ENCODE results near the gene ZNF253.

DNA sequence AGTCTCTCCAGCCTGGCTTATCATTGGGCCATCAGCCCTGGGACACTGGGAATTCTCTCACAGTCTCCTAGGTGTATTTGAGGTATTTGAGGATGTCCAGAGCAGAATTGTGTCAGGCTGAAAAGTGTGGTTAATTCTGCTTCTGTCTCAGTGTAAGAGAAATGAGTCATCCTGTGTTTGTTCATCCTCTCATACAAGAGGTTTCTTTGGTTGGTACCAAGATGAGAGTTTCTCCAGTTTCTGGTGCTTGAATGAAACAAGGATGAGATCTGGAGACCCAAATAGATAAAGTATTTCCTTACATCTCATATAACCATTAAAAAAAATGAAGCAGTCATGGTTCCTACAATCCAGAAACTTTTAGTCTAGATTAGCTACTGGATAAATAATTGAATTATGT, 7.7 kb downstream of the ZNF253 start:
- no peak for TF ChIP-seq ZFP37 (CRISPR knock-in tag; IDR thresholded peaks at IDR 0.05; ENCODE audit: borderline replicate concordance)
- no peak for TF ChIP-seq FOXK1 (CRISPR knock-in tag; IDR thresholded peaks at IDR 0.05; ENCODE audit: borderline replicate concordance, low read depth)
- TF ChIP-seq HMG20B (CRISPR knock-in tag; conservative IDR thresholded peaks at IDR 0.05): no peak
- TF ChIP-seq ZNF224 (CRISPR knock-in tag; IDR thresholded peaks at IDR 0.05): no peak
- TF ChIP-seq, protein P1, sequence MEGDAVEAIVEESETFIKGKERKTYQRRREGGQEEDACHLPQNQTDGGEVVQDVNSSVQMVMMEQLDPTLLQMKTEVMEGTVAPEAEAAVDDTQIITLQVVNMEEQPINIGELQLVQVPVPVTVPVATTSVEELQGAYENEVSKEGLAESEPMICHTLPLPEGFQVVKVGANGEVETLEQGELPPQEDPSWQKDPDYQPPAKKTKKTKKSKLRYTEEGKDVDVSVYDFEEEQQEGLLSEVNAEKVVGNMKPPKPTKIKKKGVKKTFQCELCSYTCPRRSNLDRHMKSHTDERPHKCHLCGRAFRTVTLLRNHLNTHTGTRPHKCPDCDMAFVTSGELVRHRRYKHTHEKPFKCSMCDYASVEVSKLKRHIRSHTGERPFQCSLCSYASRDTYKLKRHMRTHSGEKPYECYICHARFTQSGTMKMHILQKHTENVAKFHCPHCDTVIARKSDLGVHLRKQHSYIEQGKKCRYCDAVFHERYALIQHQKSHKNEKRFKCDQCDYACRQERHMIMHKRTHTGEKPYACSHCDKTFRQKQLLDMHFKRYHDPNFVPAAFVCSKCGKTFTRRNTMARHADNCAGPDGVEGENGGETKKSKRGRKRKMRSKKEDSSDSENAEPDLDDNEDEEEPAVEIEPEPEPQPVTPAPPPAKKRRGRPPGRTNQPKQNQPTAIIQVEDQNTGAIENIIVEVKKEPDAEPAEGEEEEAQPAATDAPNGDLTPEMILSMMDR (CRISPR knock-in tag; IDR thresholded peaks at IDR 0.05): no peak
- TF ChIP-seq YY1 (IDR thresholded peaks at IDR 0.05; ENCODE audit: insufficient read depth, insufficient replicate concordance, low read depth, low read length): no peak
- TF ChIP-seq EP300 (IDR thresholded peaks at IDR 0.05; ENCODE audit: low read depth in 2 of 2, low read length in 2 of 2): no peak
- TF ChIP-seq EP300 (CRISPR knock-in tag; IDR thresholded peaks at IDR 0.05; ENCODE audit: borderline replicate concordance): no peak
- TF ChIP-seq, protein P2, sequence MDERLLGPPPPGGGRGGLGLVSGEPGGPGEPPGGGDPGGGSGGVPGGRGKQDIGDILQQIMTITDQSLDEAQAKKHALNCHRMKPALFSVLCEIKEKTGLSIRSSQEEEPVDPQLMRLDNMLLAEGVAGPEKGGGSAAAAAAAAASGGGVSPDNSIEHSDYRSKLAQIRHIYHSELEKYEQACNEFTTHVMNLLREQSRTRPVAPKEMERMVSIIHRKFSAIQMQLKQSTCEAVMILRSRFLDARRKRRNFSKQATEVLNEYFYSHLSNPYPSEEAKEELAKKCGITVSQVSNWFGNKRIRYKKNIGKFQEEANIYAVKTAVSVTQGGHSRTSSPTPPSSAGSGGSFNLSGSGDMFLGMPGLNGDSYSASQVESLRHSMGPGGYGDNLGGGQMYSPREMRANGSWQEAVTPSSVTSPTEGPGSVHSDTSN (CRISPR knock-in tag; IDR thresholded peaks at IDR 0.05): no peak
- TF ChIP-seq NBN (conservative IDR thresholded peaks at IDR 0.05): no peak
- TF ChIP-seq SNRNP70 (IDR thresholded peaks at IDR 0.05; ENCODE audit: low read depth, low read length): no peak
- no peak for TF ChIP-seq ZSCAN30 (CRISPR knock-in tag; IDR thresholded peaks at IDR 0.05)
- TF ChIP-seq FIP1L1 (IDR thresholded peaks at IDR 0.05; ENCODE audit: borderline replicate concordance, insufficient read depth, low read depth, low read length): no peak
- TF ChIP-seq RELA (CRISPR knock-in tag; IDR thresholded peaks at IDR 0.05): no peak

Measured in HepG2 (cell line).